IPS-18a (cell line): ENCODE results near the gene ERVMER34-1.

Source experiments
- H3K27ac ChIP-seq: one replicate; pipeline ENCODE4 v1.5.1; 2013; ENCODE audit warnings: low read length
- H3K27me3 ChIP-seq: one replicate; pipeline ENCODE4 v1.6.1; 2013; ENCODE audit warnings: mild to moderate bottlenecking, low read length; ENCODE audit not compliant: control insufficient read depth, insufficient read depth
- H3K36me3 ChIP-seq: one replicate; pipeline ENCODE4 v1.6.1; 2013; ENCODE audit warnings: low read depth, low read length; ENCODE audit not compliant: control insufficient read depth
- H3K4me1 ChIP-seq: one replicate; pipeline ENCODE4 v1.6.1; 2013; ENCODE audit warnings: low read depth, low read length; ENCODE audit not compliant: control insufficient read depth
- H3K4me3 ChIP-seq: one replicate; pipeline ENCODE4 v1.5.1; 2013; ENCODE audit warnings: low read length
- H3K9ac ChIP-seq: one replicate; pipeline ENCODE4 v1.6.1; 2013; ENCODE audit warnings: mild to moderate bottlenecking, low read length, moderate library complexity
- H3K9me3 ChIP-seq: one replicate; pipeline ENCODE4 v1.6.1; 2013; ENCODE audit warnings: low read depth, low read length; ENCODE audit not compliant: control insufficient read depth

Gene ERVMER34-1

DNA sequence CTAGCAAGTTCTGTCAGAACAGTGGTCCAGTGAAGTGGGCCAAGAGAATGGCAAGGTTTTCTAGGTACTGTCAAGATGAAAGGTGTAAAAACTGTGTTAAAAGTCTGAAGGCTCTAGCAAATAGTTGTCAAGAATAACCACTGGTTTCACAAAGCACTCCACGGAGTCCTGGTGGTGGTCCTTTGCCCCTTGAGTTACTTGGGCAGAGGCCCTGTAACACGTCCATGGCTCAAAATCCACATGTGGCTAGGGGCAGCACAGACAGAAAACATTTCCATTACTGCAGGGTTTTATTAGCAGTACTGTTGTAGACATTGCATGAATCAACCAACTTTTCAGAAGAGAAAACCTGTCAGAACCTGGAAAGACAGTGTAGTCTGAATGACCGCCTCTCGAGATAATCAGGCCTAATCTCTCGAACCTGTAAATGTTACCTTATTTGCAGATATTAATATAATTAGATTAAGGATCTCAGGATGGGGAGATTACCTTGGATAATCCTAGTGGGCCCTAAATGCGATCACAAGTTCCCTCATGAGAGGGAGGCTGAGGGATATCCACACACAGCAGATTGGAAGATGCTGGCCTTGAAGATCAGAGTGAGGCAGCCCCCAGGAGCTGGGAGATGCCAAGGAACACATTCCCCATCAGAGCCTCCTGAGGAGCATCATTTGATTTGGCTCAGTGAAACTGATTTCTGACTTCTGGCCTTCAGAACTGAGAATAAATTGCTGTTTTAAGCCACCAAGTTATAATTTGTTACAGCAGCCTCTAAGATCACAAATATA, 34.7 kb downstream of the ERVMER34-1 start:
- Histone ChIP-seq H3K27me3 (no peaks in the 10 kb centered on the region), H3K9me3 (no peaks in the 10 kb centered on the region), H3K4me1 (peaks cover 27% of the 10 kb centered on the region), H3K4me3 (no peak overlapping the region), H3K27ac (no peak overlapping the region), H3K36me3 (peaks cover 54% of the 10 kb centered on the region), H3K9ac (no peak overlapping the region)

DNA sequence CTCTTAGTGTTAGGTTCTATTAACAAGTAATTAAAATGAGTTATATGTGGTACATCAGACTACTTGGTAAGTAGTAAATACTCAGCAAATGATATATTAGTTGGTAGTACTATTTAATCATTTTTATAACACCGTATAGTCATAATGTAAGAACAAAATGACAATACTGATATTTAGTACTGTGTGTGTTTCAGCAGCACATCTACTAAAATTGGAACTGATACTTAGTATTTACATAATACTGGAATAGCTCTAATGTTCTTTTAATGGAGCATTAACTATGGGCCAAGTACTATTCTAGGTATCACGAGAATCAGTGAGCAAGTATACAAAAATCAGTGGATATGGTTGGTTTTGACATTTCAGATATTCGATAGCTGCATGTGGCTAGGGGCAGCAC, 35.3 kb downstream of the ERVMER34-1 start:
- Histone ChIP-seq H3K27me3 (no peaks in the 10 kb centered on the region), H3K27ac (no peak overlapping the region), H3K9me3 (no peaks in the 10 kb centered on the region), H3K36me3 (peaks cover 53% of the 10 kb centered on the region), H3K9ac (no peak overlapping the region), H3K4me3 (no peak overlapping the region), H3K4me1 (peaks cover 27% of the 10 kb centered on the region)

DNA sequence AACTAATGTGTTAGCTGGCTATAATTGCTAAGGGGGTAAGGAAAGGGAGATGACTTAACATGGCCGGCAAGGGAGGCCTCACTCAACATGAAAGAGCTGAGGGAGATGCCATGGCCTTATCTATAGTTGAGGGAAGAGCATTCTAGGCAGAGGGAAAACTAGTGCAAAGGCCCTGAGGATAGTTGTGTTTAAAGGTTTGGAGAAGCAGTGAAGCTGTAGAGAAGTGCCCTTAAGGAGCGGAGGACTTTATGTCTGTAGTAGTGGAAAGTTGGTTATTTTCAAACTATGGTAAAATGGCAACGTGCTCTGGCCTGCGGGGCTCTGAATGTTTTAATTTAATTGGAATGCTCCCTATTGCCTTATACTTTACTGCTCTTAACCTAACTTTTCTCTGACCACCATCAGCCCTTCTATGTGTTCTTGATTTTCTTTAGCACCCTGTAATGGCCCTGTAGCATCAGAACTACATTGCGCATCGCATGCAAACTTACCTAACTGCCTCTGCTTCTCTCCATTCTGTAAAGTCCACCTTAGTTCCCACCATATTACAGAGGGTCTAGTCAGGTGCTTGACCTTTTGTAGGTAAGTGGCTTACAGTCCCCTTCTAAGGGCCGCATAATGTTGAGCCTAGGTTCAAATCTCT, 35.8 kb downstream of the ERVMER34-1 start:
- H3K27me3 ChIP-seq, result no peaks in the 10 kb centered on the region
- H3K9ac ChIP-seq, result peak overlapping the region; percentile 87
- H3K36me3 ChIP-seq, result peaks cover 48% of the 10 kb centered on the region
- peaks cover 27% of the 10 kb centered on the region for H3K4me1 ChIP-seq
- H3K9me3 ChIP-seq, result no peaks in the 10 kb centered on the region
- H3K27ac ChIP-seq, result peak overlapping the region; percentile 6
- H3K4me3 ChIP-seq, result peak overlapping the region; percentile 76

DNA sequence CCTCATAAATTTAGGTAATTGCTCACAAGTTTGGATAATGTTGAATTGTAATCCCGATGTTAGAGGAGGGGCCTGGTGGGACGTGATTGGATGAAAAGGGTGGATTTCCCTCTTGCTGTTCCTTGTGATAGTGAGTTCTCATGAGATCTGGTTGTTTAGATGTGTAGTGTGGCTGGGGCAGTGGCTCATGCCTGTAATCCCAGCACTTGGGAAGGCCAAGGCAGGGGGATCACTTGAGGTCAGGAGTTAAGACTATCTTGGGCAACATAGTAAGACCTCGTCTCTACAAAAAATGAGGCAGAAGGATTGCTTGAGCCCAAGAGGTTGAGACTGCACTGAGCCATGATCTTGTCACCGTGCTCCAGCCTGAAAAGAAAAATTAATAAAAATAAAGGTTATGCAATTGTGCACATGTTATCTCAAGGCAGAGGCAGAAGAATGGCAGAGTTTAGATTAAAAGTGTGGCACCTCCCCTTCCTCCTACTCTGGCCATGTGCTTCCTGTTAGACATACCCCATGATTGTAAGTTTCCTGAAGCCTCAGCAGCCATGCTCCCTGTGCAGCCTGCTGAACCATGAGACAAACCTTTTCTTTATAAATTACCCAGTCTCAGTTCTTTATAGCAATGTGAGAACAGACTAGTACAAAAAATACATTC, 36.5 kb downstream of the ERVMER34-1 start:
- no peaks in the 10 kb centered on the region for H3K9me3 ChIP-seq
- H3K4me1 ChIP-seq, result peaks cover 27% of the 10 kb centered on the region
- H3K4me3 ChIP-seq, result peak overlapping the region; percentile 76
- no peaks in the 10 kb centered on the region for H3K27me3 ChIP-seq
- H3K27ac ChIP-seq, result peak overlapping the region; percentile 6
- peak overlapping the region; percentile 87 for H3K9ac ChIP-seq
- H3K36me3 ChIP-seq, result peaks cover 42% of the 10 kb centered on the region

DNA sequence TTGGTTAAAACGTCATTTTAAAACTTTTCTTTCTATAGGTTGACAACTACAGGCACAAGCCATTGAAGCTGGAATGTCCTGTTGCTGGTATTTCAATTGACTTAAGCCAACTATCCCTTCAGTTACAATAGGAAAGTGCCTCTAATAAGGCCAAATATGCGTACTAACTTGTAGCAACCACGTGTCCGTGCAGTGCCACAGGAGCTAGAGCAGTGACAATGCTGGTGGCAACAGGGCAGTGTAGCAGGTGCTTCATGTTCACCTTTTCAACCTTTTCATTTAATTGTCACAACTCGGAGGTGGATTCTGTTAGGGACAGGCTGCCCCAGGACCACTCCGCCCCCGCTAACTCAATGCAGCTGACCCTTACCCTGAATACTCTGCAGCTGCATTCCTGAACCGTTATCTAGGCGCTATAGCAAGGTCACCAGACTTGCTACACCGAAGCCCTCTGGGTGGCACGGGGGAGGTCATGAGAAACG, 37.7 kb downstream of the ERVMER34-1 start:
- Histone ChIP-seq H3K9ac (peak overlapping the region; percentile 87), H3K36me3 (peaks cover 38% of the 10 kb centered on the region), H3K4me3 (peak overlapping the region; percentile 76), H3K9me3 (no peaks in the 10 kb centered on the region), H3K4me1 (peaks cover 27% of the 10 kb centered on the region), H3K27me3 (no peaks in the 10 kb centered on the region), H3K27ac (peak overlapping the region; percentile 81)

DNA sequence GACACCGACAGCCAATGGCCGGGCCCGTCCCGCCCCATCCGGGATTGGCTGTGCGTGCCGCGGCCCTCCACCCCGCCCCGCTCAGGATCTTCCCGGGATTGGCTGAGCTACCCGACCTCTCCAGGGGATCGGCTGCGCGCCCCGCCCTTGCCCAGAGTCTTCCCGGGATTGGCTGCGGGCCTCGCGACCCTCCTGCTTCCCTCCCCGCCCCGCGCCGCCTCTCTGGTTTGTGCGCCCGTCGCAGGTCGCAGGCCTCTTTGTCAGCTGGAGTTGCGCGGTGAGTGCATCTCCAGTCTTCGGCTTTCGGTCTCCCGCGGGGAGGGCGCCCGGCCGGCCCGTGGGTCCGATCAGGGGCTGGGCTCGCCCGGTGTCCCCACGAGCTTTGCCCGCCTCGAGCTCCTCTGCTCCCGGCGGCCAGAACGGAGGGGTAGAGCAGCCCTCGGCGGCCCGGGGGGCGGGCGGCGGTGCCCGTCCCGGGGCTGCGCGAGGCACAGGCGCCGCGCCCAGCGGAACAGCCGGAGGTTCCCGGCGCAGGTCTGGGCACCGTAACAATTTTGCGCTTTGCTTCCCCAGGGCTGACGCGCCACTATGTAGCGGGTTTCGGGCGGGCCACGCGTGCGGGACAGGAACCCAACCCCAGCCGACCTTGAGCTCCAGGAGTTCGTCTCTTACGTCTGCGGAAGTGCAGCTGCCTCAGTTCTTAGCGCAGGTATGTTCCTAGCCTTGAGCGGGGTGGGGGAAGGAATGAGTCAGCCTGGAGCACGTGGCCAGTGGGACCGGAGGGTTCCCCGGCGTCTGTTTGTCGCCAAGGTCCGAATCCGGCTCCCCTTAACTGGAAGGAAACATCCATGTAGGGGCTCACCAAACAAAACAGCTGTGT, 38.7 kb downstream of the ERVMER34-1 start:
- H3K4me1 ChIP-seq, result peaks cover 27% of the 10 kb centered on the region
- H3K4me3 ChIP-seq, result peak overlapping the region; percentile 76
- peaks cover 36% of the 10 kb centered on the region for H3K36me3 ChIP-seq
- H3K9me3 ChIP-seq, result no peaks in the 10 kb centered on the region
- H3K9ac ChIP-seq, result peak overlapping the region; percentile 87
- H3K27ac ChIP-seq, result peak overlapping the region; percentile 81
- no peaks in the 10 kb centered on the region for H3K27me3 ChIP-seq

DNA sequence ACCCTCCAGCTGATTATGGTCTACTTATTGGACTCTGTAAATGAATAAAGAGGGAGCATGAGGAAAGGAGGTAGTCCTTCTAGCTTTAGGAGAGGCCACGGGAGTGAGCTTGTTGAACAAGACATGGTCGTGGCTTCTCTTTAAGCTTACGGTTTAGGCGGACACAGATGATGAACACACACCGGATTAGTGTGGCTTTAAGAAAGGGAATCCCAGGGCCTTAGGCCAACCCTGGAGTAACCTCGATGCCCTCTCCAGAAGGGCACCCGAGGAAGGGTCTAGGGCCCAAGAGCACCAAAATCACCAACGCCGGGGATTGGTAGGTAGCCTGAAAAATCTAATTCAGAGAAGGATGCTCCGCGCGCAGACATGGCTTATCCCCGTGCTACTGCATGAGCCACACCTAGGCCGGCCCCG, 39.4 kb downstream of the ERVMER34-1 start:
- Histone ChIP-seq H3K9ac (peak overlapping the region; percentile 48), H3K4me1 (peaks cover 27% of the 10 kb centered on the region), H3K9me3 (no peaks in the 10 kb centered on the region), H3K36me3 (peaks cover 34% of the 10 kb centered on the region), H3K4me3 (peak overlapping the region; percentile 63), H3K27me3 (no peaks in the 10 kb centered on the region), H3K27ac (peak overlapping the region; percentile 54)

DNA sequence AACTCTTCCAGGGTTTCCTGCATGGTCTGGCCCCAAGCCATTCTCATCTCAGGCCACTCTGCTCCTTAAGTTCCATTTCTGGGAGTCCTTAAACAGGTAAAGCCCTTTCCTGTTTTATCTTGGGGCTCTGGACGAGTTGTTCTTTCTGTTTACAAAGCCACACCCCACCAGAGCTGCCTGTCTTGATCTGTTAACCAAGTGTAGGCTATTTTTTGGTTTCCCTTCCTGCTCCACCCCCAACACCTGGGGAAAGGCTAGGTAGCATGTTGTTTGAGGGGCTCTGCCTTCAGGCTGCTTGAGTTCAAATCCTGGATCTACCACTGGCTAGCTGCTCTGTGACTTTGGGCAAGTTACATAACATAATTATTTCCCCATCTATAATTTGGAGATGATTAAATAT, 40.0 kb downstream of the ERVMER34-1 start:
- Histone ChIP-seq H3K9ac (no peak overlapping the region), H3K4me3 (peak overlapping the region; percentile 63), H3K27me3 (no peaks in the 10 kb centered on the region), H3K9me3 (no peaks in the 10 kb centered on the region), H3K27ac (no peak overlapping the region), H3K36me3 (peaks cover 31% of the 10 kb centered on the region), H3K4me1 (peaks cover 27% of the 10 kb centered on the region)

DNA sequence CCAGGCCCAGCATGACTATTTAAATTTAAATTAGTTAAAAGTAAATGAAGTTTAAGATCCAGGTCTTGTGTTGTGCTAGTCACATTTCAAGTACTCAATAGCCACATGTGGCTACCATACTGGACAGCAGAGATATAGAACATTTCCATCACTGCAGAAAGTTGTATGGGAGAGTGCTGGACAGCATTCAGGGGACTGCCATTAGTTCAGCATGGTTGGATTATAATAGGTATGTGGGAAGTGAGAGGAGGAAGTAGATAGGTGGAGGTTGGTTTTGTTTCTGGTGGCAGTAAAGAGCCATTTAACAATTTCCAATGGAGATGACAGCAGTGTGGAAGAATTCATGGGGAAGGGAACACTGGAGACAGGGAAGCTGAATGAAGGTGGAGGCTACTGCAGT, 42.1 kb downstream of the ERVMER34-1 start:
- Histone ChIP-seq H3K4me1 (peaks cover 14% of the 10 kb centered on the region), H3K27me3 (no peaks in the 10 kb centered on the region)

DNA sequence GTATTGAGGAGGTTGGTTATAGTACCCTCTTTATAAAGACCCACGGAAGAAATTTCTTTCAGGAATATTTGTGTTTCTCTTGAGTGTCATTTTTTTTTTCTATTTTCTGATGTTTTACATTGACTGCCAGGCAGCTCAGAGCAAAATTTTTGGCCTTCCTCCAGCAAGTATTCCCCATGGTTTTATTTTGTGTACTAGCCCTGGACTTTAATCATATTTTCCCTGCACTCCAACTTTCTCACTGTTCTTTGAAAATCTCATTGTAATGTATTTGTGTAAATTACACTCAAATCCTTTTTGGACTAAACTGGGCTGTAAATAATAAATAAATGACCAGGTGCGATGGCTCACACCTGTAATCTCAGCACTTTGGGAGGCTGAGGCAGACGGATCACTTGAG, 46.6 kb downstream of the ERVMER34-1 start:
- Histone ChIP-seq H3K4me1 (no peaks in the 10 kb centered on the region), H3K27ac (no peak overlapping the region), H3K36me3 (no peaks in the 10 kb centered on the region), H3K9me3 (no peaks in the 10 kb centered on the region), H3K9ac (no peak overlapping the region), H3K27me3 (no peaks in the 10 kb centered on the region), H3K4me3 (no peak overlapping the region)

More for the DNA sequence above, 42.1 kb downstream of the ERVMER34-1 start:
- H3K4me3 ChIP-seq, result no peak overlapping the region
- no peak overlapping the region for H3K9ac ChIP-seq
- no peak overlapping the region for H3K27ac ChIP-seq
- H3K36me3 ChIP-seq, result peaks cover 11% of the 10 kb centered on the region
- no peaks in the 10 kb centered on the region for H3K9me3 ChIP-seq

DNA sequence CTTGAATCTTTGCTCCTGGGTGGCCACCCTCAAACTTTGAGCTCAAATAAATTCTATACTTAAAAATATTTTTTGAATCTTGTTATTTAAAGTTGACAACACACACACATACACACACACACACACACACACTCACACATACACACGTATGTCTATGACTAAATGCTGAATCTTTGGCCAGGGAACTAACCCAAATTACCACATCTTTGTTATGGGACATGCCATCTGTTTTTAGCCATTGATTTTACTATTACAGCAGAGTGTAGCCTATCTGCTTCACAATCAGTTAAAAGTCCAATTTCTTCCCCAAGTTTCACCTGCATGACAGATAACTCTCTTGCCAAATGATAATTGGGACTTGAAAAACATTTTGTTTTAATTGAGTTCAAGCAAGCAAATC, 47.1 kb downstream of the ERVMER34-1 start:
- Histone ChIP-seq H3K36me3 (no peaks in the 10 kb centered on the region), H3K27me3 (no peaks in the 10 kb centered on the region), H3K27ac (no peak overlapping the region)

More for the DNA sequence above, 47.1 kb downstream of the ERVMER34-1 start:
- H3K9me3 ChIP-seq, result no peaks in the 10 kb centered on the region
- H3K4me1 ChIP-seq, result no peaks in the 10 kb centered on the region
- no peak overlapping the region for H3K9ac ChIP-seq
- H3K4me3 ChIP-seq, result no peak overlapping the region
